HG03460 (cell line): ENCODE results near the gene RELA.
"Not testable (repeated sequence)": the region's sequence is repeated elsewhere in the genome, so short reads cannot be mapped to it uniquely, and the experiment has no call there.

Experiments used
- ATAC-seq: cut with Tn5 transposase; IDR thresholded peaks from one replicate; pipeline ENCODE4 v1.9.1; 2021; ENCODE audit not compliant: unreplicated experiment

RELA gene

GRCh38 chr11:65672180-65672860, 9.6 kb upstream of the RELA start:
- no peak for ATAC-seq

- ATAC-seq: peak; percentile 27
These were observed 1.0 kb upstream of the RELA start for GRCh38 chr11:65663639-65664200.

- no peak for ATAC-seq
These were observed 393 bp downstream of the RELA start for GRCh38 chr11:65662247-65662798.

- no peak for ATAC-seq
These were observed 993 bp downstream of the RELA start for GRCh38 chr11:65661599-65662246.

- not testable (repeated sequence) for ATAC-seq
These were observed 1.8 kb downstream of the RELA start for GRCh38 chr11:65660908-65661307.

- no peak for ATAC-seq
These were observed 2.7 kb downstream of the RELA start for GRCh38 chr11:65660038-65660437.

GRCh38 chr11:65658174-65659021, 4.3 kb downstream of the RELA start:
- no peak for ATAC-seq

GRCh38 chr11:65657426-65657825, 5.3 kb downstream of the RELA start:
- ATAC-seq: no peak

- no peak for ATAC-seq
These were observed 7.0 kb downstream of the RELA start for GRCh38 chr11:65655570-65656332.

- no peak for ATAC-seq
These were observed 8.1 kb downstream of the RELA start for GRCh38 chr11:65654375-65655349.

GRCh38 chr11:65653229-65654225, 9.2 kb downstream of the RELA start:
- no peak for ATAC-seq

GRCh38 chr11:65652511-65653228, 10.0 kb downstream of the RELA start:
- ATAC-seq: peak; percentile 62

- peak; percentile 6 for ATAC-seq
These were observed 10.9 kb downstream of the RELA start for GRCh38 chr11:65651589-65652510.

GRCh38 chr11:65651339-65651588, 11.5 kb downstream of the RELA start:
- ATAC-seq: no peak

GRCh38 chr11:65650547-65651338, 12.0 kb downstream of the RELA start:
- ATAC-seq: no peak
